ENCODE measurements around the gene ADCY3.

Gene ADCY3

DNA sequence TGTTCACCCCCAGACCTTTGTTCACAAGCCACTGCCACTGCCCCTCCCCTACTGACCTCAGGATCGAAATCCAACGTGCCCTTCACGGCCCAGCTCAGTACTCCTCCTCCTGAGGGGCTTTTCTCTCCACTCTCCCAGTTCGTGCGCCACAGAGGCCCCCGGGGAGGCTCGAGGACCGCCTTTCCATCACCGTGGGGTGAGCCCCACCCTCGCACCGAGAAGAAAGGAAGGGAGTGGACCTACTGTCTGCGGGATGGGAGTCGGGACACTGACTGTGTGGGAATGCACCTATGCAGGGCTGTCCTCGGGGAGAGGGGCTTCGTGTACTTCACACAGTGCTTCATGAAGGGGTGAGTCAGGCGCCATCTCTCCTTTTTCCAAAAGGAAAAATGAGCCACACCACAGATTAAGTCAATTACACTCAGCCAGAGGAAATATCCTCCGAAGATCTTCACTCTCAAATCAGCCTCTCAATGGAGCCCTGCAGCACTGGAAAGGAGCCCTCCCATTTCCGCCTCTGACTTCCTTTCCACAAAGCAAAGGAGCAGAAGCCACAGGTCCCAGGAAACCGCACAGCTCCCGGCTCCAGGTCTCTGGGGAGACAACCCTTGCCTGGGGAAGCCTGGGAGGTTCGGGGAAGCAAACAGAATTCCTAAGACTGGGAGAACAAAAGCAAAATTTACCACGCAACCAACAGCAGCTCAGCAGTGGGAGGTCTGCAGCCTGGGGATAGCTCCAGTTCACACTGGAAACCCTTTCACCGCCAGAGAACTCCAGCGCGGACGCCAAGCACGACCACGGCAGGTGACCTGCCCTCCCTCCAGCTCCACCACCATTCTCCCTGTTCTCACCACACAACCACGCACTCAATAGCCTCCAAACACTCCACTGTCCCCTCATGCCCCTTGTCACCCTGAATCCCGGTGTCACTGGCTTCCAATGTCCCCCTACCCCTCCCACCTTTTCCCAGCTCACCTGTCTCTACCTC lies 21.6 kb downstream of the ADCY3 start:
- H3K4me3 ChIP-seq (ENCODE audit: low read depth, low read length), result no peak overlapping the region
- TF ChIP-seq, protein P1, sequence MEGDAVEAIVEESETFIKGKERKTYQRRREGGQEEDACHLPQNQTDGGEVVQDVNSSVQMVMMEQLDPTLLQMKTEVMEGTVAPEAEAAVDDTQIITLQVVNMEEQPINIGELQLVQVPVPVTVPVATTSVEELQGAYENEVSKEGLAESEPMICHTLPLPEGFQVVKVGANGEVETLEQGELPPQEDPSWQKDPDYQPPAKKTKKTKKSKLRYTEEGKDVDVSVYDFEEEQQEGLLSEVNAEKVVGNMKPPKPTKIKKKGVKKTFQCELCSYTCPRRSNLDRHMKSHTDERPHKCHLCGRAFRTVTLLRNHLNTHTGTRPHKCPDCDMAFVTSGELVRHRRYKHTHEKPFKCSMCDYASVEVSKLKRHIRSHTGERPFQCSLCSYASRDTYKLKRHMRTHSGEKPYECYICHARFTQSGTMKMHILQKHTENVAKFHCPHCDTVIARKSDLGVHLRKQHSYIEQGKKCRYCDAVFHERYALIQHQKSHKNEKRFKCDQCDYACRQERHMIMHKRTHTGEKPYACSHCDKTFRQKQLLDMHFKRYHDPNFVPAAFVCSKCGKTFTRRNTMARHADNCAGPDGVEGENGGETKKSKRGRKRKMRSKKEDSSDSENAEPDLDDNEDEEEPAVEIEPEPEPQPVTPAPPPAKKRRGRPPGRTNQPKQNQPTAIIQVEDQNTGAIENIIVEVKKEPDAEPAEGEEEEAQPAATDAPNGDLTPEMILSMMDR (IDR thresholded peaks at IDR 0.05; ENCODE audit: borderline replicate concordance, insufficient read depth, low read depth, low read length), result no peak

- TF ChIP-seq, protein P1 (IDR thresholded peaks at IDR 0.05; ENCODE audit: borderline replicate concordance, insufficient read depth, low read depth, low read length), result no peak
- H3K4me3 ChIP-seq (ENCODE audit: low read depth, low read length), result no peak overlapping the region
Measured at GRCh38 chr2:24894750-24895149, 25.3 kb downstream of the ADCY3 start.

DNA sequence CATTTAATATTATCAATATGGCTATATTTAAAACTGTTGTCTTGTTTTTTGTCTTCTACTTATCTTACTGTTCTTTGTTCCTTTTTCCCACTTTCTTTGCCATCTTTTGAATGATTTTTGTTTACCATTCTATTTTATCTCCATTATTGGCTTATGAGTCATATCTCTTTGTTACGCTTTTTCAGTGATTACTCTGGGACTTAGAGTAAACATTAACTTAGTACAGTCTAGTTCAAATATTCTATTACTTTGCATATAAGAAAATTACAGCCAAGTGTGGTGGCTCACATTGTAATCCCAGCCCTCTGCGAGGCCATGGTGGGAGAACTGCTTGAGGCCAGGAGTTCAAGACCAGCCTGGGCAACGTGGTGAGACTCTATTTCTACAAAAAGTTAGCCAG lies 26.1 kb downstream of the ADCY3 start:
- no peak overlapping the region for H3K4me3 ChIP-seq (ENCODE audit: low read depth, low read length)
- TF ChIP-seq, protein P1 (IDR thresholded peaks at IDR 0.05; ENCODE audit: borderline replicate concordance, insufficient read depth, low read depth, low read length), result no peak

DNA sequence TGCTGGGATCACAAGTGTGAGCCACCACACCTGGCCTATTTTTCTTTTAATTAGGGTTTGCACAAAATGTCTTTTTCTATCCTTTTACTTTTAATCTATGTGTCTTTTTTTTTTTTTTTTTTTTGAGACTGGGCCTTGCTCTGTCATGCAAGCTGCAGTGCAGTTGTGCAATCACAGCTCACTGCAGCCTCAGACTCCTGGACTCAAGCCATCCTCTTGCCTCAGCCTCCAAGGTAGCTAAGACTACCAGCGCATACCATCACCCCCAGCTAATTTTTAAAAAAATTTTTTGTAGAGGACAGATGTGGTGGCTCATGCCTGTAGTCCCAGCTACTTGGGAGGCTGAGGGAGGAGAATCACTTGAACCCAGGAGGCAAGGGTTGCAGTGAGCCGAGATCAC lies 27.1 kb downstream of the ADCY3 start:
- TF ChIP-seq, protein P1 (IDR thresholded peaks at IDR 0.05; ENCODE audit: borderline replicate concordance, insufficient read depth, low read depth, low read length), result no peak
- no peak overlapping the region for H3K4me3 ChIP-seq (ENCODE audit: low read depth, low read length)

DNA sequence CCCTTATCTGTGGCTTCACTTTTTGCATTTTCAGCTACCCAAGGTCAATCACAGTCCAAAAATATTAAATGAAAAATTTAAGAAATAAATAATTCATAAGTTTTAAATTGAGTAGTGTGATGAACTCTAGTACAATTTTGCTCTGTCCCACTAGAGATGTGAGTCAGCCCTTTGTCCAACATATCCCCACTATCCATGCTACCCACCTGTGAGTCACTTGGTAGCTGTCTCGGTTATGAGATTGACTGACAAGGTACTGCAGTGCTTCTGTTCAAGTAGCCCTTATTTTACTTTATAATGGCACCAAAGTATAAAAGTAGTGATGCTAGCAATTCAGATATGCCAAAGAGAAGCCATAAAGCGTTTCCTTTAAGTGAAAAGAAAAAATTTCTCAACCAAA lies 28.8 kb downstream of the ADCY3 start:
- H3K4me3 ChIP-seq (ENCODE audit: low read depth, low read length), result no peak overlapping the region
- TF ChIP-seq, protein P1 (IDR thresholded peaks at IDR 0.05; ENCODE audit: borderline replicate concordance, insufficient read depth, low read depth, low read length), result no peak

DNA sequence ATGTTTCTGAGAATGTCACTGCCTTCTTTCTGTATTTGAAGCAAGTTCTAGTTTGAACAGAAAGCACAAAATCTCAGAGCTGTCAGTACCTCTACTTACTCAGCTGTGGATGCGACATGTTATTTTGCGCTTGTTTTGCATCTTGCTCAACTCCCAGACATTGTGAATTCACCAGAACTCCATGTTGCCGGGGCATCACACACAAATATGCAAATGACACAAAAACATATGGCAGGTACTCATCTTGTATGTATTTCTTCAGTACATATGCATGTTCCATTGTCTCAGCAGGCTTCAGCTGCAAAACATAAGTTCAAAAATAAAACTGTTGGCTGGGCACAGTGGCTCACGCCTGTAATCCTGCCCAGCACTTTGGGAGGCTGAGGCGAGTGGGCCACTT lies 30.8 kb downstream of the ADCY3 start:
- TF ChIP-seq, protein P1 (IDR thresholded peaks at IDR 0.05; ENCODE audit: borderline replicate concordance, insufficient read depth, low read depth, low read length), result no peak
- no peak overlapping the region for H3K4me3 ChIP-seq (ENCODE audit: low read depth, low read length)

- H3K4me3 ChIP-seq (ENCODE audit: low read depth, low read length), result no peak overlapping the region
- TF ChIP-seq, protein P1 (IDR thresholded peaks at IDR 0.05; ENCODE audit: borderline replicate concordance, insufficient read depth, low read depth, low read length), result no peak
Measured at GRCh38 chr2:24888177-24888576, 31.9 kb downstream of the ADCY3 start.
